H9 (cell line): ENCODE results near the gene CPA3. TPM values are rescaled to one million over a fixed set of nuclear protein-coding genes. Genes with fewer than 3 reads are reported as not detected.

Source experiments
- DNase-seq: peaks from one replicate; pipeline ENCODE4 v3.0.0-alpha.2; 2017
- H2AFZ ChIP-seq: one replicate; pipeline ENCODE4 v1.6.1; 2013; ENCODE audit warnings: mild to moderate bottlenecking, low read length, control low read depth, moderate library complexity
- H2AK5ac ChIP-seq: 2 replicates; pipeline ENCODE4 v1.6.1; 2013; ENCODE audit warnings: low read length, control low read depth, mixed read lengths; ENCODE audit not compliant: insufficient read length
- H2BK120ac ChIP-seq: one replicate; pipeline ENCODE4 v1.6.1; 2013; ENCODE audit warnings: low read depth, mild to moderate bottlenecking, low read length, control low read depth, inconsistent platforms; ENCODE audit not compliant: poor library complexity, severe bottlenecking
- H2BK12ac ChIP-seq: 2 replicates; pipeline ENCODE4 v1.6.1; 2013; ENCODE audit warnings: low read length, control low read depth, mixed read lengths, low read depth; ENCODE audit not compliant: insufficient read length
- H2BK15ac ChIP-seq: 2 replicates; pipeline ENCODE4 v1.6.1; 2013; ENCODE audit warnings: low read depth, low read length, control low read depth
- H2BK20ac ChIP-seq: one replicate; pipeline ENCODE4 v1.6.1; 2013; ENCODE audit warnings: low read depth, mild to moderate bottlenecking, low read length, control low read depth, inconsistent platforms; ENCODE audit not compliant: poor library complexity, severe bottlenecking
- H2BK5ac ChIP-seq: 2 replicates; pipeline ENCODE4 v1.6.1; 2013; ENCODE audit warnings: low read length, control low read depth, mixed read lengths; ENCODE audit not compliant: insufficient read length
- H3K14ac ChIP-seq: 2 replicates; pipeline ENCODE4 v1.6.1; 2013; ENCODE audit warnings: low read length, control low read depth; ENCODE audit not compliant: insufficient read depth
- H3K18ac ChIP-seq: 2 replicates; pipeline ENCODE4 v1.6.1; 2013; ENCODE audit warnings: low read depth, mild to moderate bottlenecking, mixed read lengths, low read length, control low read depth; ENCODE audit not compliant: insufficient read length
- H3K23ac ChIP-seq: 2 replicates; pipeline ENCODE4 v1.6.1; 2013; ENCODE audit warnings: low read length, control low read depth, mixed read lengths, low read depth; ENCODE audit not compliant: insufficient read length
- H3K23me2 ChIP-seq: 2 replicates; pipeline ENCODE4 v1.6.1; 2013; ENCODE audit warnings: low read depth, mild to moderate bottlenecking, mixed read lengths, low read length, control low read depth; ENCODE audit not compliant: insufficient read length, poor library complexity, severe bottlenecking
- H3K27ac ChIP-seq: 2 replicates; pipeline ENCODE4 v1.5.1; 2013; ENCODE audit warnings: low read length, control low read depth, mixed read lengths, low read depth; ENCODE audit not compliant: insufficient read length
- H3K27me3 ChIP-seq: 2 replicates; pipeline ENCODE4 v1.6.1; 2013; ENCODE audit warnings: low read length, control low read depth, inconsistent platforms; ENCODE audit not compliant: insufficient read depth
- H3K4ac ChIP-seq: 2 replicates; pipeline ENCODE4 v1.6.1; 2013; ENCODE audit warnings: low read depth, mild to moderate bottlenecking, control low read depth, inconsistent platforms, low read length, moderate library complexity
- H3K4me1 ChIP-seq: 2 replicates; pipeline ENCODE4 v1.6.1; 2013; ENCODE audit warnings: low read length, control low read depth, inconsistent platforms; ENCODE audit not compliant: insufficient read depth
- H3K4me2 ChIP-seq: 2 replicates; pipeline ENCODE4 v1.6.1; 2013; ENCODE audit warnings: low read length, control low read depth, mixed read lengths; ENCODE audit not compliant: insufficient read length, insufficient read depth
- H3K56ac ChIP-seq: 2 replicates; pipeline ENCODE4 v1.6.1; 2013; ENCODE audit warnings: low read depth, mild to moderate bottlenecking, mixed read lengths, low read length, control low read depth; ENCODE audit not compliant: insufficient read length
- H3K79me1 ChIP-seq: 2 replicates; pipeline ENCODE4 v1.6.1; 2013; ENCODE audit warnings: low read depth, mild to moderate bottlenecking, moderate library complexity, low read length, control low read depth, inconsistent platforms; ENCODE audit not compliant: insufficient read depth, poor library complexity, severe bottlenecking
- H3K79me2 ChIP-seq: 2 replicates; pipeline ENCODE4 v1.6.1; 2013; ENCODE audit warnings: low read length, control low read depth, inconsistent platforms; ENCODE audit not compliant: insufficient read depth
- H3K9ac ChIP-seq: 2 replicates; pipeline ENCODE4 v1.6.1; 2013; ENCODE audit warnings: low read length, control low read depth, mixed read lengths; ENCODE audit not compliant: insufficient read length; ENCODE audit errors: extremely low read depth
- H3K9me3 ChIP-seq: one replicate; pipeline ENCODE4 v1.6.1; 2013; ENCODE audit warnings: low read depth, low read length, inconsistent platforms; ENCODE audit not compliant: control insufficient read depth
- H3T11ph ChIP-seq: one replicate; pipeline ENCODE4 v1.6.1; 2013; ENCODE audit warnings: mild to moderate bottlenecking, low read length, control low read depth, inconsistent platforms
- H4K20me1 ChIP-seq: one replicate; pipeline ENCODE4 v1.6.1; 2013; ENCODE audit not compliant: control insufficient read depth, insufficient read length, insufficient read depth
- H4K5ac ChIP-seq: 2 replicates; pipeline ENCODE4 v1.6.1; 2013; ENCODE audit warnings: low read depth, mild to moderate bottlenecking, mixed read lengths, low read length, control low read depth; ENCODE audit not compliant: insufficient read length
- H4K8ac ChIP-seq: replicated peaks from 2 replicates; pipeline ENCODE4 v1.6.1; 2013; ENCODE audit warnings: low read length, control low read depth, mixed read lengths, low read depth; ENCODE audit not compliant: insufficient read length
- H4K91ac ChIP-seq: 2 replicates; pipeline ENCODE4 v1.6.1; 2013; ENCODE audit warnings: low read depth, mild to moderate bottlenecking, moderate library complexity, mixed read lengths, low read length, control low read depth; ENCODE audit not compliant: insufficient read length
- H3K27ac Mint-ChIP-seq, 3 experiments: 2 replicates in 2 of 3; 3 replicates in 1 of 3; pipeline ENCODE4 v1.8.0; 2020 to 2021; ENCODE audit warnings: mixed read lengths in 3 of 3, mild to moderate bottlenecking in 1 of 3, moderate library complexity in 1 of 3
- H3K27me3 Mint-ChIP-seq: 2 replicates; pipeline ENCODE4 v1.8.0; 2021; ENCODE audit warnings: low read depth, mild to moderate bottlenecking, moderate library complexity, mixed read lengths
- H3K36me3 Mint-ChIP-seq, 3 experiments: 2 replicates in 2 of 3; 3 replicates in 1 of 3; pipeline ENCODE4 v1.8.0; 2020 to 2021; ENCODE audit warnings: low read depth in 3 of 3, mixed read lengths in 3 of 3; ENCODE audit not compliant: insufficient read depth in 1 of 3
- H3K4me1 Mint-ChIP-seq, 2 experiments: 2 replicates each; pipeline ENCODE4 v1.8.0; 2020; ENCODE audit warnings: mixed read lengths in 2 of 2
- H3K4me3 Mint-ChIP-seq, 2 experiments: 2 replicates in 1 of 2; 3 replicates in 1 of 2; pipeline ENCODE4 v1.8.0; 2020 to 2021; ENCODE audit warnings: mild to moderate bottlenecking in 2 of 2, mixed read lengths in 2 of 2, moderate library complexity in 1 of 2
- H3K9me3 Mint-ChIP-seq, 2 experiments: 2 replicates in 1 of 2; 3 replicates in 1 of 2; pipeline ENCODE4 v1.8.0; 2020; ENCODE audit warnings: mild to moderate bottlenecking in 2 of 2, mixed read lengths in 2 of 2, moderate library complexity in 1 of 2
- WGBS: extraction: QIAGEN DNeasy Blood & Tissue Kit; methylation state at CpG from one replicate; pipeline ENCODE4 v1.1.7; 2013; ENCODE audit warnings: missing lambda C conversion rate, low lambda C conversion rate, mixed read lengths; ENCODE audit not compliant: insufficient read length; ENCODE audit errors: extremely low coverage; 5-methylcytosine and 5-hydroxymethylcytosine counted together
- total RNA-seq: library from RNA; stranded (reverse); gene quantifications from 2 replicates; pipeline ENCODE4 v1.2.1, GENCODE V29; 2021
- TF ChIP-seq, protein P1 (sequence below): fragments of 200-600 bp; sonication (generic); conservative IDR thresholded peaks from 3 replicates; pipeline ENCODE4 v1.8.0; 2021; ENCODE audit warnings: antibody characterized with exemption, mild to moderate bottlenecking

Gene CPA3
- total RNA-seq, 1 experiment from 2014 or later = not detected

GRCh38 chr3:148852271-148852992, 12.7 kb upstream of the CPA3 start:
- H2BK20ac ChIP-seq = no peak overlapping the region
- H3K4me1 ChIP-seq = no peaks in the 10 kb centered on the region
- no peak overlapping the region for H3T11ph ChIP-seq
- no peaks in the 10 kb centered on the region for H3K79me1 ChIP-seq
- H3K23me2 ChIP-seq = no peaks in the 10 kb centered on the region
- no peak overlapping the region for H3K9ac ChIP-seq
- no peak overlapping the region for H2BK5ac ChIP-seq
- H2BK12ac ChIP-seq = no peak overlapping the region
- H3K27ac ChIP-seq = no peak overlapping the region
- H4K8ac ChIP-seq = no peak overlapping the region
- Mint-ChIP-seq H3K36me3 (no peaks in the 10 kb centered on the region), H3K4me1 (peaks cover 3% of the 10 kb centered on the region in 2 experiments), H3K27ac (no peak overlapping the region), H3K4me3 (no peak overlapping the region), H3K27me3 (no peaks in the 10 kb centered on the region), H3K9me3 (no peaks in the 10 kb centered on the region)
- no peak overlapping the region for H3K4ac ChIP-seq
- H2AFZ ChIP-seq = no peak overlapping the region
- no peak overlapping the region for H3K23ac ChIP-seq
- H3K9me3 ChIP-seq = no peaks in the 10 kb centered on the region
- no peak overlapping the region for H3K14ac ChIP-seq
- H3K4me2 ChIP-seq = no peak overlapping the region
- H4K5ac ChIP-seq = no peak overlapping the region
- H2AK5ac ChIP-seq = no peak overlapping the region
- no peaks in the 10 kb centered on the region for H3K27me3 ChIP-seq
- H3K18ac ChIP-seq = no peak overlapping the region
- no peaks in the 10 kb centered on the region for H4K20me1 ChIP-seq
- TF ChIP-seq, protein P1, sequence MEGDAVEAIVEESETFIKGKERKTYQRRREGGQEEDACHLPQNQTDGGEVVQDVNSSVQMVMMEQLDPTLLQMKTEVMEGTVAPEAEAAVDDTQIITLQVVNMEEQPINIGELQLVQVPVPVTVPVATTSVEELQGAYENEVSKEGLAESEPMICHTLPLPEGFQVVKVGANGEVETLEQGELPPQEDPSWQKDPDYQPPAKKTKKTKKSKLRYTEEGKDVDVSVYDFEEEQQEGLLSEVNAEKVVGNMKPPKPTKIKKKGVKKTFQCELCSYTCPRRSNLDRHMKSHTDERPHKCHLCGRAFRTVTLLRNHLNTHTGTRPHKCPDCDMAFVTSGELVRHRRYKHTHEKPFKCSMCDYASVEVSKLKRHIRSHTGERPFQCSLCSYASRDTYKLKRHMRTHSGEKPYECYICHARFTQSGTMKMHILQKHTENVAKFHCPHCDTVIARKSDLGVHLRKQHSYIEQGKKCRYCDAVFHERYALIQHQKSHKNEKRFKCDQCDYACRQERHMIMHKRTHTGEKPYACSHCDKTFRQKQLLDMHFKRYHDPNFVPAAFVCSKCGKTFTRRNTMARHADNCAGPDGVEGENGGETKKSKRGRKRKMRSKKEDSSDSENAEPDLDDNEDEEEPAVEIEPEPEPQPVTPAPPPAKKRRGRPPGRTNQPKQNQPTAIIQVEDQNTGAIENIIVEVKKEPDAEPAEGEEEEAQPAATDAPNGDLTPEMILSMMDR = no peak
- no peaks in the 10 kb centered on the region for H3K79me2 ChIP-seq
- H2BK15ac ChIP-seq = no peak overlapping the region
- no peak overlapping the region for H4K91ac ChIP-seq
- H2BK120ac ChIP-seq = no peak overlapping the region
- no peak overlapping the region for H3K56ac ChIP-seq
- WGBS = no CpG with 5 or more reads among the region's 7 CpGs
- DNase-seq = no peak
